HG03457 (cell line): Measurements from ENCODE around the gene SF3A2.

Experiments
- ATAC-seq: cut with Tn5 transposase; IDR thresholded peaks from one replicate; pipeline ENCODE4 v1.9.1; 2021; ENCODE audit warnings: moderate number of reproducible peaks; ENCODE audit not compliant: unreplicated experiment

SF3A2 gene

GRCh38 chr19:2239771-2240770, 3.4 kb downstream of the SF3A2 start:
- no peak for ATAC-seq

GRCh38 chr19:2240881-2241760, 4.5 kb downstream of the SF3A2 start:
- ATAC-seq = no peak

GRCh38 chr19:2242092-2242537, 5.5 kb downstream of the SF3A2 start:
- ATAC-seq = no peak

- no peak for ATAC-seq
Measured at GRCh38 chr19:2242816-2243215, 6.2 kb downstream of the SF3A2 start.

GRCh38 chr19:2243274-2244124, 6.9 kb downstream of the SF3A2 start:
- ATAC-seq = no peak

GRCh38 chr19:2244125-2244411, 7.4 kb downstream of the SF3A2 start:
- no peak for ATAC-seq

- ATAC-seq = no peak
Measured at GRCh38 chr19:2244486-2244885, 7.9 kb downstream of the SF3A2 start.

GRCh38 chr19:2245273-2245672, 8.6 kb downstream of the SF3A2 start:
- ATAC-seq = no peak

GRCh38 chr19:2246014-2246620, 9.5 kb downstream of the SF3A2 start:
- ATAC-seq = no peak

- no peak for ATAC-seq
Measured at GRCh38 chr19:2246801-2247361, 10.3 kb downstream of the SF3A2 start.

- no peak for ATAC-seq
Measured at GRCh38 chr19:2247433-2248101, 10.9 kb downstream of the SF3A2 start.

- no peak for ATAC-seq
Measured at GRCh38 chr19:2248136-2249009, 11.7 kb downstream of the SF3A2 start.

GRCh38 chr19:2249010-2249866, 12.6 kb downstream of the SF3A2 start, which contains the start of gene AMH:
AMH (plus strand) TSS chr19:2249323; CDS start chr19:2249333, 10 bp downstream.
- ATAC-seq = no peak

GRCh38 chr19:2249880-2250765, 13.5 kb downstream of the SF3A2 start:
- no peak for ATAC-seq

- ATAC-seq = no peak
Measured at GRCh38 chr19:2250766-2251105, 14.1 kb downstream of the SF3A2 start.
